Muscle layer of colon (tissue), 2 donors: ENCODE results near the gene SLC66A2.

Experiments used
- H3K27ac ChIP-seq: one replicate; pipeline ENCODE4 v1.7.0; 2013; ENCODE audit warnings: low read depth, mild to moderate bottlenecking, low read length, moderate library complexity
- H3K27me3 ChIP-seq, 2 donors: one replicate each; pipeline ENCODE4 v1.7.0; 2013; ENCODE audit warnings: low read length in 2 of 2, mild to moderate bottlenecking in 2 of 2; ENCODE audit not compliant: insufficient read depth in 2 of 2, control insufficient read depth in 1 of 2
- H3K36me3 ChIP-seq: one replicate; pipeline ENCODE4 v1.7.0; 2013; ENCODE audit warnings: mild to moderate bottlenecking, low read length; ENCODE audit not compliant: insufficient read depth
- H3K4me1 ChIP-seq: one replicate; pipeline ENCODE4 v1.7.0; 2013; ENCODE audit warnings: mild to moderate bottlenecking, low read length; ENCODE audit not compliant: insufficient read depth
- H3K4me3 ChIP-seq, 2 donors: one replicate each; pipeline ENCODE4 v1.7.0; 2013; ENCODE audit warnings: low read length in 2 of 2, low read depth in 1 of 2, mild to moderate bottlenecking in 1 of 2, moderate library complexity in 1 of 2
- H3K9ac ChIP-seq: one replicate; pipeline ENCODE4 v1.7.0; 2013; ENCODE audit warnings: low read length
- H3K9me3 ChIP-seq: one replicate; pipeline ENCODE4 v1.7.0; 2013; ENCODE audit warnings: mild to moderate bottlenecking, low read length
- donor health status: abdominal sarcoma.
- donor health status: Adenocarcinoma of cecum.

The SLC66A2 gene

DNA sequence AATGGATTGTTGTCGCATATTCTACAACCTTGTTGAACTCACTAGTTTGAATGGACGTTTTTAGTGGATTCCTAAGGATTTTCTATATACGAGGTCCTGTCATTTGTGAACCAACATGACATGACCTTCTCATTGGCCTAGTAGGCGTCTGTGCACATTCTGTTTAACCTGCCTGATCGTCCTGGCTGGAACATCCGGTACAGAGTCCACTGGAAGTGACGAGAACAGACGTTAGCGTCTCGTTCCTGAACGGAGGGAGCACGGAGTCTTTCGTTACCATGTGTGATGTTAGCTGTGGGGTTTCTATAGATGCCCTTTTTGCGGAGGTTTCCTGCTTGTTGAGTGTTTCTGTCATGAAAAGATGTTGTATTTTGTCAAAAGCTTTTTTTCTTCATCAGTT, 61.9 kb downstream of the SLC66A2 start:
- Histone ChIP-seq H3K9ac (no peak overlapping the region), H3K9me3 (peaks cover 13% of the 10 kb centered on the region), H3K36me3 (no peaks in the 10 kb centered on the region), H3K27ac (no peak overlapping the region), H3K4me1 (no peaks in the 10 kb centered on the region), H3K4me3 (no peak overlapping the region), H3K27me3 (no peaks in the 10 kb centered on the region)

DNA sequence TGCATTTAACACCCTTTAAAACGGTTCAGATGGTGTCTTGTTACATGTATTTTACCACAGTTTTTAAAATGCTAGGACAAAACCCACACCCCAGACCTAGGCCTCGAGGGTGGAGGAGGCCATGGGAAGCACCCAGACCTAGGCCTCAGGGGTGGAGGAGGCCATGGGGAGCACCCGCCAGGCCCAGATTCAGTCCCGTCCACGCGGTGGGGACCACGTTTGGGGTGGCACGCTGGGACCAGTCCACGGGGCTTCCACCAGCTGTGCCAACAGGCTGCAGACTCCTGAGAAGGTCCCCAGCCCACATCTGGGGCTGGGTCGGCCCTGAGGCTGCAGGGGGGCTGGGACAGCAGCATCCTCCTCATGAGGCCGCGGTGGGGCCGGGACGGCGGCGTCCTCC, 63.4 kb downstream of the SLC66A2 start:
- H3K36me3 ChIP-seq: no peaks in the 10 kb centered on the region
- H3K9ac ChIP-seq: no peak overlapping the region
- H3K27ac ChIP-seq: no peak overlapping the region
- H3K4me3 ChIP-seq: no peak overlapping the region
- peaks cover 13% of the 10 kb centered on the region for H3K9me3 ChIP-seq
- peaks cover 0 to 4% of the 10 kb centered on the region in 2 donors for H3K27me3 ChIP-seq
- no peaks in the 10 kb centered on the region for H3K4me1 ChIP-seq

DNA sequence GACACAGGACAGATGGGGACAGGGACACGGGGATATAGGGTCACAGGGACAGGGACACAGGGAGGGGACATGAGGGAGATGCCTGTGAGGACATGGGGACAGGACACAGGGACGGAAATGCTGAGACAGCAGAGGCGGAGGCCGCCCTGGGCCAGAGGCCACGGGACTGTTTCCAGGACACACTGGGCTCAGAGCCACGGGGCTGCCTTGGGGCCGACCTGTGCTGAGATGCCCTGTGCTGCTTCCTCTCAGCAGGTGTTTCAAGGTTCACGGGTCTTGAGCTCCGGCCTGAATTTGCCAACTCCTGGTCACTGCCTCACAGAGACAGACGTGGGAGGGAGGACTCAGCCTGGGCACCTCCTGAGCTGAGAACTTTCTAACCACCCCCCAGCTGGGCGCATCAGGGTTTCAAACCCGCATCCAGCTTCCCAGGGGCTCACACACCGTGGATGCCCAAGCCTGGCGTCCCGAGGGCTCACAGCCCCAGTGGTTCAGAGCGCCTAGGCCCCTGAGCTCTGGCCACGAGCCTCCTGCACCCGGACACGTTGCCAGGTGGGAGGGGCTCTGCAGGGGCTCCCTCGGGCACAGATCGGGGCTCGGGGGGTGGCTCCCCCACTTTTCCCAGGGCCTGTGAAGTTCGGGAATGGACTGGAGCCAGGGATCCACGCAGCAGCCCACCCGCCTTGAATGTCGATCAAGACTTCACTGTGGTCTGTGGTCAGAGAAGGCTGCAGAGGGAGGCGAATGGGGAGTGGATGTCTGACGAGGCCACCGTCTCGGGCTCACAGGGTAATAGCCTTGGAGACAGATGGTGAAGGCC, 64.1 kb downstream of the SLC66A2 start:
- Histone ChIP-seq H3K36me3 (no peaks in the 10 kb centered on the region), H3K4me3 (no peak overlapping the region), H3K27me3 (peaks cover 0 to 4% of the 10 kb centered on the region in 2 donors), H3K27ac (no peak overlapping the region), H3K9ac (no peak overlapping the region), H3K9me3 (peaks cover 13% of the 10 kb centered on the region), H3K4me1 (no peaks in the 10 kb centered on the region)

DNA sequence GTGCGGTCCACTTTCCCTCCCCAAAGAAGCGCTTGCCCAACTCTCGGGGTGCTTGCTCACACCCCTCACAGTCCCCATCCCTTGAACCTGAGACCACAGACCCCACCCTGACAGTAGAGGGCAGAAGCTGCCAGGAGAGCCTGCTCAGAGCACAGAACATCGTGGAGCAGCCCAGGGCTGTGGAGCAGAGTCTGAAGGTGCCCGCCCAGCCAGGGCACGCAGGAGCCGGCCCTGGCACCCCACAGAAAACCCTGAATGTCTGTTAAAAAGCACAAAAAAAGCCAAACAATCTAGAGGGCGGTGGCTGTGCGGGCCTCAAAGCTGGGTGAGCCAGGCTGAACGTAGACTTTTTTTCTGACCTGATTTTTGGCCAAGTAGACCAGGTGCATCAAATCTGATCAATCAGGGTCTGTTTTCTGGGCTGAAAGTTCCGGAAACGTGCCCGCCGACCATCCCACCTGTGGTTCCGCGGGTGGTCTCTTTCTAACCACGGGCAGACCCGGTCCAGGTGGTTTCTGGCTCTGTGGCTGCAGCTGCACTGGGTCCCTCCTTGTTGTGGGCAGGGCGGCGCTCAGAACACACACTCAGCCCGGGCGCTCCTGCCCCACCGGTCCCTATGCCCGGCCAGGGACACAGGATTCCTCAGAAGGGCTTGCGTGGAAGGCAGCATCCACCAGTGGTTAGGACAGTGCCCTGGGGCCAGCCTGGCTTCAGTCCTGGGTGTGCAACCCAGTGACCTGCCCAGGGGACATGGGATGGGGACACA, 66.3 kb downstream of the SLC66A2 start:
- peaks cover 13% of the 10 kb centered on the region for H3K9me3 ChIP-seq
- H3K27ac ChIP-seq: no peak overlapping the region
- no peak overlapping the region for H3K9ac ChIP-seq
- H3K4me3 ChIP-seq: no peak overlapping the region
- H3K27me3 ChIP-seq: peaks cover 0 to 4% of the 10 kb centered on the region in 2 donors
- H3K36me3 ChIP-seq: no peaks in the 10 kb centered on the region
- no peaks in the 10 kb centered on the region for H3K4me1 ChIP-seq

DNA sequence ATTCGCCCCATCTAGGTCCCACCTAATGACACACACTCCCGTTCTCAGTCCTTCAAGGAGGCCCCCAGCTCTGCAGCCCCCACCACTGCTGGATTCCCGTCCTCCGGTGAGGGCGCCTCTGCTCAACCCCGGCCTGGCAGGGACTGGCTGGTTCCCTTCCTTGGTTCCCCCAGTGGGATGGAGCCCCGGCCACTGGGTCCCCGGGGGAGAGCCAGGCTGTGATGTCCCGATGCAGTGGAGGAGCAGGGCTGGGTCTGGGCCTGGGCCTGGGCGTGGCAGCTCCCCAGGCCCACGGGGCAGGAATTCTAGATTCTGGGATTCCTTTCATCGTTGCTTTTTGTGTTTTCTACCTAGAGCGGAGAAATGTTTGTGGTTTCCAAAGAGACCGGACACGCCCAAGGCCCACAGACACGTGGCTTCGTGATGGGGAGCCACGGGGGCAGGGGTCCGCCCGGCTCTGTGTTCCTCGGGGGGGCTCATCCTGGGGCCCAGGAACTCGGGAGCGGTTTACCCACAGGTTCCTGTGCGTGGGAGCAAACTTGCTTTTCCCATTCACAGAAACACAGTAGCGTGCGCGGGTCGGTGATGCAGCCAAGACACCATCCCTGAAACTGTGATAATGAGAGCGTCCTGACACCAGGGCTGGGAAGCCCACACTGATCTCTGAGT, 67.0 kb downstream of the SLC66A2 start:
- Histone ChIP-seq H3K9me3 (peaks cover 7% of the 10 kb centered on the region), H3K36me3 (no peaks in the 10 kb centered on the region), H3K27me3 (peaks cover 0 to 4% of the 10 kb centered on the region in 2 donors), H3K27ac (no peak overlapping the region), H3K4me3 (no peak overlapping the region), H3K9ac (no peak overlapping the region), H3K4me1 (no peaks in the 10 kb centered on the region)

DNA sequence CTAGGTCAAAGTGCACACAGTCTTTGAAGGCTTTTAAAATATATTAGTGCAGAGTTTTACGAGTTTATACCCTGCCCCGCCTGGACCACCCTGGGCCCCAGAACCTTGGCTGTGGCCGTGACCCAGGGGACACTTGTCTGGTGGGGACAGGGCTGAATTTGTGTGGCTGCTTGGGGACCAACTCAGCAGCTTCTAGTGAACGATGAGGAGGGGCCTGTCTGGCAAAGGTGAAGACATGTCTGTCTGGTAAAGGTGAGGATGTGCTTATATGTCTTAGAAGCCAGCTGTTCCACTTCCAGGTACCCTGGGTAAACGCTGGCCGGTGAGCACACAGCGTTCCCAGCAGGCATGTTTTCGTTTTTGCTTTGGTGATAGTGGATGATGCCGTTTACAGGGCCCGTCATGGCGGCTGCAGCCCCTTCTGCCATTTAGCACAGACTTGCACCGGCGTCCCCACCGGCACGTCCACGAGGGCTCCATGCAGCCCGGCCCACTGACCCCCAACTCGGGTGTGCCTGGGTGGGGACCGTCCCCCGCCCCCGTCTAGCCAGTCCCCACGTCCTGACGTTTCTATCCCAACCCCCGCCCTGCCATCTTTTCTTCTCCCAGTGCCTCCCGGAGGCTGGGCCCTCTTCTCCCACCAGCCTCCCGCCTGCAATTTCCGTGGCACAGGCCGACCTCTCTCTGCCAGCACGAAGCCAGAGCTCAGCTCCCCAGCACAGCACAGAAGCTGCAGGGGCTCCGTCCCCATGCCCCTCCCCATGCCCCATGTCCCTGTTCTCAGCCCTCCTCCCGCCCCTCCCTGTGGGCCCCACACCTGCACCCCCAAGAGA, 67.8 kb downstream of the SLC66A2 start:
- no peak overlapping the region for H3K27ac ChIP-seq
- H3K4me3 ChIP-seq: no peak overlapping the region
- H3K27me3 ChIP-seq: peaks cover 0 to 4% of the 10 kb centered on the region in 2 donors
- H3K4me1 ChIP-seq: no peaks in the 10 kb centered on the region
- H3K9ac ChIP-seq: no peak overlapping the region
- no peaks in the 10 kb centered on the region for H3K36me3 ChIP-seq
- no peaks in the 10 kb centered on the region for H3K9me3 ChIP-seq

DNA sequence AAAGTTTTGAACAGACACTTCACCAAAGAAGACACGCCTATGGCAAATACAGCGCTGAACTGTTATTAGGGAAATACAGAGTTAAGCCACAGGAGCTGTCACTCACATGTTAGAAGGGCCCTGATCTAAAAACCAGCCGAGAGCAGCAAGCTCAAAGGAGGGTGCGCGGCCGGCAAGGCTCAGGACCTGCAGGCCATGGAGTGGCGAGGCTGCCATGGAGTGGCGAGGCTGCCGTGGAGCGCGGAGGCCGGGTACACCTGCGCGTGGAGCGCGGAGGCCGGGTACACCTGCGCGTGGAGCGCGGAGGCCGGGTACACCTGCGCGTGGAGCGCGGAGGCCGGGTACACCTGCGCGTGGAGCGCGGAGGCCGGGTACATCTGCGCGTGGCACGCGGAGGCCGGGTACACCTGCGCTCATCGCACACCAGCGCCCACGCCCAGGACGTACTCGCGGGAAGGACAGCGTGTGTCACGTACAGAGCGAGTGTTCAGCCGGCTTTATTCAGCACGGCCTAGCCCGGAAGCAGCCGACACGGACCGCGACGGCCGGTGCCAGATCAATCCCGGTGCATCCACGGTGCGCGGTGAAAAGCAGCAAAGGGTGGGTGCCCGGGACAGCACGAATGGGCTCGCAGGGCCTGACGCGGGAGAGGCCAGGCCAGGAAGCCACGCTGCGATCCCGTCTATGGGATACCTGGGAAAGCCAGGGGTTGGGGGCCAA, 68.8 kb downstream of the SLC66A2 start:
- Histone ChIP-seq H3K4me3 (no peak overlapping the region), H3K36me3 (no peaks in the 10 kb centered on the region), H3K9me3 (no peaks in the 10 kb centered on the region), H3K4me1 (no peaks in the 10 kb centered on the region), H3K27me3 (peaks cover 0 to 4% of the 10 kb centered on the region in 2 donors), H3K9ac (no peak overlapping the region), H3K27ac (no peak overlapping the region)

DNA sequence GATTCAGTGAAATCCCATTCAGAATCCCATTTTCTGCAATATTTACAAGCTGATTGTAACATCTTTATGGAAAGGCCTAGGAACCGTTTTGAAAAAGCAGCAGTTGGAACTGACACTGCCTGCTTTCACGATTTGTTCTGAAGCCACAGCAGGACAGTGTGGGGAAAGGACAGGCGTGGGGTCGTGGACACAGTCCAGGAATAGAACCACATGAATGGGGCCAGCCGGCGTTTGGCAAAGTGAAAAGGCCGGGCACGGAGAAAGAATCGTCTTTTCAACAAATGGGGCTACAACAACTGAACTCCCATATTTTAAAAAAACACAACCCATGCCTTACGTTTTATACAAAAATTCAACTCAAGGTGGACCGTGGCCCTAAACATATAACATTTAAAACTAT, 69.8 kb downstream of the SLC66A2 start:
- Histone ChIP-seq H3K9ac (no peak overlapping the region), H3K4me1 (no peaks in the 10 kb centered on the region), H3K36me3 (no peaks in the 10 kb centered on the region), H3K9me3 (no peaks in the 10 kb centered on the region), H3K4me3 (no peak overlapping the region), H3K27ac (no peak overlapping the region), H3K27me3 (peaks cover 0 to 4% of the 10 kb centered on the region in 2 donors)

DNA sequence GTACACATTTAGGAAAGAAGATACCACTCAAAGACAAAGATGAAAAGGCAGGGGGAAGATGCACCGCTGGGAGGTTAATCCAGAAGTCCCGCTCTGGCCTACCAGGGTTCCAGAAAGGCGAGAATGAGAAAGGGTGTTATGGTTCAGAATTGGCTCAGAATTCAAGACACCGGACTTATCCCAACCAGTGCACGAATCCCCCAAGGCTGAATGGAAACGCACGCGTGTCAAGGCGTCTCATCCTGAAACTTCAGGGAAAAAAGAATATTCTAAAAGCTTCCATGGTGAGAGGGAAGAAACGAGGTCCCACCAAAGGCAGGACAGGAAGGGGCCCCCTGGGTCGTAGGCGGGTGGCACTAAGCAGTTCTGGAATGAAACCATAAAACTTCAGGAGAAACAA, 71.9 kb downstream of the SLC66A2 start:
- H3K36me3 ChIP-seq: no peaks in the 10 kb centered on the region
- H3K4me3 ChIP-seq: no peak overlapping the region
- H3K9ac ChIP-seq: no peak overlapping the region
- peaks cover 0 to 9% of the 10 kb centered on the region in 2 donors for H3K27me3 ChIP-seq
- no peaks in the 10 kb centered on the region for H3K9me3 ChIP-seq
- H3K27ac ChIP-seq: no peak overlapping the region
- H3K4me1 ChIP-seq: no peaks in the 10 kb centered on the region

DNA sequence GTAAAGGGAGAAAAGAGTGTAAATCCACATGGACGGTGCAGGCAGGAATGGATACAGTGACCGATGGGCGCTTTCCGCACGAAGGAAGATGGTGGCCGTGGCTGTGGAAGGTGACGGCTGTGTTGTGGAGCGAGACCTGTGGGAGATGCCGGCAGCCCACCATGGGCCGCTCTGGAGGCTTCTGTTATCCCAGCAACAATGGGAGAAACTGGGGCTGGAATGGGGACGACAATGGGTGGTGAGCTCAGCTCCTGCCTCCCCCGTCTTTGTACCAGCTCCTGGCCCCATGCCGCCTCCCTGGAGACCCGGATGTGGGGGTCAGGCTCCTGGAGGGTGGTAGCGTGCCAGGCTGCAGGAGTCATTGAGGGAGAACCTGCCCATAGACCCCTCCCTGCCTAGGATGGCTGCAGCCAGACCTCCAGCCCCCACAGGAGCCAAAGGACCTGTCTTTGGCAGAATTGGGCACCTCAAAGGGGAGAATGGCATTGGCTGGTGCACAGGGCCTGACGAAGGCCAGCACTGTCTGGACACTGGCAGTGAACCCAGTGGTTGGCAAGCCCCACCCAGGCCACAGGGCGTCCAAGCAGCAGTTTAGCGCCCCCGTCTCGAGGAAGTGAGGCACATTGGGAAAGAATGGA, 72.6 kb downstream of the SLC66A2 start:
- Histone ChIP-seq H3K9ac (no peak overlapping the region), H3K27ac (no peak overlapping the region), H3K27me3 (peaks cover 0 to 9% of the 10 kb centered on the region in 2 donors), H3K4me1 (no peaks in the 10 kb centered on the region), H3K4me3 (no peak overlapping the region), H3K36me3 (no peaks in the 10 kb centered on the region), H3K9me3 (no peaks in the 10 kb centered on the region)
